ENCODE data around the gene PLXNA2.

GRCh38 chr1:208242941-208243526 lies 1.1 kb downstream of the PLXNA2 start:
- TF ChIP-seq EZH2phosphoT487 (IDR thresholded peaks at IDR 0.05; ENCODE audit: insufficient read depth, low read depth) (no peak), EZH2 (IDR thresholded peaks at IDR 0.05; ENCODE audit: insufficient read depth, poor library complexity, severe bottlenecking) (no peak)
